Loucy (cell line): ENCODE data around the gene ACRV1.

Experiments
- H2AFZ ChIP-seq: fragments of 200-600 bp; sonication (generic); 2 replicates; pipeline ENCODE4 v1.6.0; 2016; ENCODE audit warnings: antibody characterized with exemption, mild to moderate bottlenecking, low read length, moderate library complexity
- H3F3A ChIP-seq: fragments of 200-600 bp; 2 replicates; pipeline ENCODE4 v1.6.0; 2016; ENCODE audit warnings: antibody characterized with exemption, low read depth, mild to moderate bottlenecking
- H3K27me3 ChIP-seq: fragments of 200-600 bp; sonication (generic); 2 replicates; pipeline ENCODE4 v1.6.1; 2014; ENCODE audit warnings: low read length, mild to moderate bottlenecking; ENCODE audit not compliant: insufficient read depth, poor library complexity, severe bottlenecking
- H3K36me3 ChIP-seq: fragments of 200-600 bp; sonication (generic); 2 replicates; pipeline ENCODE4 v1.6.1; 2016; ENCODE audit warnings: low read length; ENCODE audit not compliant: insufficient read depth
- H3K4me1 ChIP-seq: fragments of 200-600 bp; sonication (generic); 2 replicates; pipeline ENCODE4 v1.5.1; 2014; ENCODE audit warnings: low read length, mild to moderate bottlenecking; ENCODE audit not compliant: insufficient read depth, poor library complexity, severe bottlenecking
- H3K4me2 ChIP-seq: fragments of 200-600 bp; sonication (generic); 2 replicates; pipeline ENCODE4 v1.6.0; 2014; ENCODE audit warnings: antibody characterized with exemption, low read length, low read depth, mild to moderate bottlenecking; ENCODE audit not compliant: poor library complexity, severe bottlenecking
- H3K4me3 ChIP-seq: fragments of 200-600 bp; sonication (generic); 2 replicates; pipeline ENCODE4 v1.5.1; 2014; ENCODE audit warnings: low read length, mild to moderate bottlenecking, mixed read lengths; ENCODE audit not compliant: poor library complexity, severe bottlenecking
- H3K79me2 ChIP-seq: fragments of 200-600 bp; sonication (generic); 2 replicates; pipeline ENCODE4 v1.6.1; 2014; ENCODE audit warnings: low read length; ENCODE audit not compliant: insufficient read depth
- H3K9ac ChIP-seq: fragments of 200-600 bp; sonication (generic); 2 replicates; pipeline ENCODE4 v1.6.0; 2014; ENCODE audit warnings: mild to moderate bottlenecking, low read depth, low read length, moderate library complexity; ENCODE audit not compliant: poor library complexity, severe bottlenecking
- H3K9me2 ChIP-seq: fragments of 200-600 bp; sonication (generic); replicated peaks from 2 replicates; pipeline ENCODE4 v1.6.1; 2016; ENCODE audit warnings: low read depth, low read length, mixed read lengths
- H3K9me3 ChIP-seq: fragments of 200-600 bp; sonication (generic); 2 replicates; pipeline ENCODE4 v1.6.1; 2014; ENCODE audit warnings: mild to moderate bottlenecking, antibody characterized with exemption, low read length, low read depth; ENCODE audit not compliant: insufficient read depth
- H4K20me1 ChIP-seq: fragments of 200-600 bp; sonication (generic); 2 replicates; pipeline ENCODE4 v1.6.0; 2014; ENCODE audit warnings: antibody characterized with exemption, low read length, mild to moderate bottlenecking; ENCODE audit not compliant: insufficient read depth, poor library complexity, severe bottlenecking
- CTCF ChIP-seq: fragments of 200-600 bp; sonication (generic); conservative IDR thresholded peaks from 2 replicates; pipeline ENCODE4 v1.5.1; 2014; ENCODE audit warnings: mild to moderate bottlenecking, antibody characterized with exemption, low read length
- EZH2phosphoT487 ChIP-seq: fragments of 200-600 bp; IDR thresholded peaks from 2 replicates; pipeline ENCODE4 v1.6.1; 2018; ENCODE audit warnings: antibody characterized with exemption, mild to moderate bottlenecking, moderate library complexity, borderline replicate concordance

ACRV1 gene

GRCh38 chr11:125689274-125689859 lies 8.7 kb upstream of the ACRV1 start:
- TF ChIP-seq EZH2phosphoT487: no peak
- H4K20me1 ChIP-seq: no peaks in the 10 kb centered on the region
- H3F3A ChIP-seq: no peaks in the 10 kb centered on the region
- H2AFZ ChIP-seq: no peak overlapping the region
- no peaks in the 10 kb centered on the region for H3K79me2 ChIP-seq
- H3K9me2 ChIP-seq: no peaks in the 10 kb centered on the region
- H3K9ac ChIP-seq: no peak overlapping the region
- H3K9me3 ChIP-seq: no peaks in the 10 kb centered on the region
- H3K27me3 ChIP-seq: no peaks in the 10 kb centered on the region
- no peaks in the 10 kb centered on the region for H3K4me1 ChIP-seq
- no peak overlapping the region for H3K4me3 ChIP-seq
- H3K4me2 ChIP-seq: no peak overlapping the region
- H3K36me3 ChIP-seq: no peaks in the 10 kb centered on the region

GRCh38 chr11:125688632-125689031 lies 8.0 kb upstream of the ACRV1 start:
- TF ChIP-seq CTCF (no peak), EZH2phosphoT487 (no peak)
- Histone ChIP-seq H3K4me3 (no peak overlapping the region), H3K27me3 (no peaks in the 10 kb centered on the region), H3K4me2 (no peak overlapping the region), H3K9me2 (no peaks in the 10 kb centered on the region), H3K4me1 (no peaks in the 10 kb centered on the region), H4K20me1 (no peaks in the 10 kb centered on the region), H3F3A (no peaks in the 10 kb centered on the region), H2AFZ (no peak overlapping the region), H3K79me2 (no peaks in the 10 kb centered on the region), H3K9me3 (no peaks in the 10 kb centered on the region), H3K36me3 (no peaks in the 10 kb centered on the region), H3K9ac (no peak overlapping the region)

- Histone ChIP-seq H3K9me3 (no peaks in the 10 kb centered on the region), H3K27me3 (no peaks in the 10 kb centered on the region), H3K4me3 (no peak overlapping the region), H3K4me1 (no peaks in the 10 kb centered on the region), H3K9me2 (no peaks in the 10 kb centered on the region), H4K20me1 (no peaks in the 10 kb centered on the region), H3F3A (no peaks in the 10 kb centered on the region), H3K4me2 (no peak overlapping the region), H3K79me2 (no peaks in the 10 kb centered on the region), H3K36me3 (no peaks in the 10 kb centered on the region), H3K9ac (no peak overlapping the region), H2AFZ (no peak overlapping the region)
- TF ChIP-seq CTCF (no peak), EZH2phosphoT487 (no peak)
These were observed 7.4 kb upstream of the ACRV1 start for GRCh38 chr11:125688066-125688465.

- Histone ChIP-seq H3K9me2 (no peaks in the 10 kb centered on the region), H3K79me2 (no peaks in the 10 kb centered on the region), H3F3A (no peaks in the 10 kb centered on the region), H3K36me3 (no peaks in the 10 kb centered on the region), H4K20me1 (no peaks in the 10 kb centered on the region), H2AFZ (no peak overlapping the region), H3K4me1 (no peaks in the 10 kb centered on the region), H3K9ac (no peak overlapping the region), H3K9me3 (no peaks in the 10 kb centered on the region), H3K4me3 (no peak overlapping the region), H3K27me3 (no peaks in the 10 kb centered on the region), H3K4me2 (no peak overlapping the region)
- TF ChIP-seq CTCF (no peak), EZH2phosphoT487 (no peak)
These were observed 4.6 kb upstream of the ACRV1 start for GRCh38 chr11:125685228-125685627.
